Neutrophil (primary cell): ENCODE measurements around the gene CAMTA1.

Experiments
- H3K27ac ChIP-seq: fragments of 200-600 bp; sonication (generic); 2 replicates; pipeline ENCODE4 v1.5.1; 2016; ENCODE audit warnings: mild to moderate bottlenecking, moderate library complexity
- H3K27me3 ChIP-seq: fragments of 200-600 bp; sonication (generic); 2 replicates; pipeline ENCODE4 v1.6.0; 2016; ENCODE audit warnings: mild to moderate bottlenecking
- H3K36me3 ChIP-seq: fragments of 200-600 bp; sonication (generic); 2 replicates; pipeline ENCODE4 v1.5.1; 2017
- H3K4me1 ChIP-seq, 2 experiments: fragments of 200-600 bp in 1 of 2; sonication (generic) in 1 of 2; 1 replicate in 1 of 2; 2 replicates in 1 of 2; pipeline versions ENCODE4 v1.5.1 to v1.6.1; 2013 to 2016; ENCODE audit warnings: low read depth in 1 of 2, low read length in 1 of 2, mild to moderate bottlenecking in 1 of 2, moderate library complexity in 1 of 2; ENCODE audit not compliant: control insufficient read depth in 1 of 2, insufficient read depth in 1 of 2
- H3K4me3 ChIP-seq, 2 experiments: fragments of 200-600 bp in 1 of 2; sonication (generic) in 1 of 2; 1 replicate in 1 of 2; 2 replicates in 1 of 2; pipeline ENCODE4 v1.5.1; 2013 to 2016; ENCODE audit warnings: low read depth in 1 of 2, low read length in 1 of 2, mild to moderate bottlenecking in 1 of 2, moderate library complexity in 1 of 2
- H3K9me3 ChIP-seq: fragments of 200-600 bp; sonication (generic); 2 replicates; pipeline ENCODE4 v1.5.1; 2016
- TF ChIP-seq, protein P1 (sequence below): fragments of 200-600 bp; sonication (generic); IDR thresholded peaks from 2 replicates; pipeline ENCODE4 v1.5.1; 2016; ENCODE audit warnings: antibody characterized with exemption

The CAMTA1 gene

GRCh38 chr1:7351649-7352048 is 566.4 kb downstream of the CAMTA1 start:
- no peaks in the 10 kb centered on the region for H3K9me3 ChIP-seq
- TF ChIP-seq, protein P1, sequence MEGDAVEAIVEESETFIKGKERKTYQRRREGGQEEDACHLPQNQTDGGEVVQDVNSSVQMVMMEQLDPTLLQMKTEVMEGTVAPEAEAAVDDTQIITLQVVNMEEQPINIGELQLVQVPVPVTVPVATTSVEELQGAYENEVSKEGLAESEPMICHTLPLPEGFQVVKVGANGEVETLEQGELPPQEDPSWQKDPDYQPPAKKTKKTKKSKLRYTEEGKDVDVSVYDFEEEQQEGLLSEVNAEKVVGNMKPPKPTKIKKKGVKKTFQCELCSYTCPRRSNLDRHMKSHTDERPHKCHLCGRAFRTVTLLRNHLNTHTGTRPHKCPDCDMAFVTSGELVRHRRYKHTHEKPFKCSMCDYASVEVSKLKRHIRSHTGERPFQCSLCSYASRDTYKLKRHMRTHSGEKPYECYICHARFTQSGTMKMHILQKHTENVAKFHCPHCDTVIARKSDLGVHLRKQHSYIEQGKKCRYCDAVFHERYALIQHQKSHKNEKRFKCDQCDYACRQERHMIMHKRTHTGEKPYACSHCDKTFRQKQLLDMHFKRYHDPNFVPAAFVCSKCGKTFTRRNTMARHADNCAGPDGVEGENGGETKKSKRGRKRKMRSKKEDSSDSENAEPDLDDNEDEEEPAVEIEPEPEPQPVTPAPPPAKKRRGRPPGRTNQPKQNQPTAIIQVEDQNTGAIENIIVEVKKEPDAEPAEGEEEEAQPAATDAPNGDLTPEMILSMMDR, result no peak
- no peaks in the 10 kb centered on the region for H3K27me3 ChIP-seq

DNA sequence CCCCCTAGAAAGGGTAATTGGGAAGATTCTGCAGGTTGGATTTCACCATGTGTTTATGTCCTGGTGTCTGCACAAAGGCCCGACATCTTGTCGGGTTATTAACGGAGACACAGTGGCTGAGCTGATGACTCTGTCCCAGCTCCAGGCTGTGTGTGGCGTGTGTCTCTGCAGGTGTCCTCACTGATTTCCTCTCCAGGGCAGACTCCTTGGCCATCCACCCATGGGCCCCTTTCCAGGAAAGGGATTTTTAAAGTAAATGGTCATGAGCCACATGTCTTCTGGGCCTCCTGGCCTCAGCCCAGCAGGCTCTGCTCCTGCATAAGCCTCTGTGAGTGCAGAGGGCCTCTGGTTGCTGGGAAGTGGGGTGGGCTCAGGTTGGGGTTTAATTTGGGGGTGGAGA is 567.1 kb downstream of the CAMTA1 start:
- Histone ChIP-seq H3K36me3 (no peaks in the 10 kb centered on the region), H3K4me3 (no peak overlapping the region)
- TF ChIP-seq, protein P1, result no peak

More at GRCh38 chr1:7351649-7352048, 566.4 kb downstream of the CAMTA1 start:
- no peak overlapping the region for H3K27ac ChIP-seq
- H3K36me3 ChIP-seq, result no peaks in the 10 kb centered on the region
- no peak overlapping the region for H3K4me3 ChIP-seq
- H3K4me1 ChIP-seq, result no peaks in the 10 kb centered on the region

GRCh38 chr1:7352974-7353373 is 567.7 kb downstream of the CAMTA1 start:
- no peaks in the 10 kb centered on the region for H3K36me3 ChIP-seq
- H3K27me3 ChIP-seq, result no peaks in the 10 kb centered on the region
- no peaks in the 10 kb centered on the region for H3K9me3 ChIP-seq
- H3K27ac ChIP-seq, result no peak overlapping the region
- H3K4me1 ChIP-seq, result no peaks in the 10 kb centered on the region
- TF ChIP-seq, protein P1, result no peak
- no peak overlapping the region for H3K4me3 ChIP-seq

More for the DNA sequence above, 567.1 kb downstream of the CAMTA1 start:
- no peaks in the 10 kb centered on the region for H3K9me3 ChIP-seq
- no peaks in the 10 kb centered on the region for H3K27me3 ChIP-seq
- H3K27ac ChIP-seq, result no peak overlapping the region
- H3K4me1 ChIP-seq, result no peaks in the 10 kb centered on the region

GRCh38 chr1:7355646-7356045 is 570.4 kb downstream of the CAMTA1 start:
- no peaks in the 10 kb centered on the region for H3K4me1 ChIP-seq
- H3K36me3 ChIP-seq, result no peaks in the 10 kb centered on the region
- H3K9me3 ChIP-seq, result no peaks in the 10 kb centered on the region

DNA sequence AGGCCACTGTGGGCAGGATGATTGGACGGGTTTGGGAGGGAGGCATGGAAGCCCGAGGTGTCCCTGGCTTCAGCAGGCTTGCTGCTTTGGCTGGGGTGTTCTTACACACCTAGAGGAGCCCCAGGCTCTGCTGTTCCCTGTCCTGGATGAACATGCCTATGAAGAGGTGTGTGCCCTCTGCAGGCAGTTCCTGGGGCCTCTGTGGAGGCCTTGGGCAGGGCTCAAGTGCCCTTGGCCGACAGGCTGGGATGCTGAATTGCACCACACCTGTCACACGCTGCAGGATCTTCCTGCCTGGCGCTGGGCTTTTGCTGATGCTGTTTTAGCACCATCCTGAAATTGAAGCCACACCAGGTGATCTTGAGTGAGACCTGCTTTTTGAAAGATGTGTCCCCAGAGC is 570.8 kb downstream of the CAMTA1 start:
- Histone ChIP-seq H3K27me3 (no peaks in the 10 kb centered on the region), H3K4me3 (no peak overlapping the region), H3K9me3 (no peaks in the 10 kb centered on the region), H3K36me3 (no peaks in the 10 kb centered on the region), H3K4me1 (no peaks in the 10 kb centered on the region), H3K27ac (no peak overlapping the region)
- TF ChIP-seq, protein P1, result no peak

More at GRCh38 chr1:7355646-7356045, 570.4 kb downstream of the CAMTA1 start:
- Histone ChIP-seq H3K27ac (no peak overlapping the region), H3K4me3 (no peak overlapping the region), H3K27me3 (no peaks in the 10 kb centered on the region)
- TF ChIP-seq, protein P1, result no peak

DNA sequence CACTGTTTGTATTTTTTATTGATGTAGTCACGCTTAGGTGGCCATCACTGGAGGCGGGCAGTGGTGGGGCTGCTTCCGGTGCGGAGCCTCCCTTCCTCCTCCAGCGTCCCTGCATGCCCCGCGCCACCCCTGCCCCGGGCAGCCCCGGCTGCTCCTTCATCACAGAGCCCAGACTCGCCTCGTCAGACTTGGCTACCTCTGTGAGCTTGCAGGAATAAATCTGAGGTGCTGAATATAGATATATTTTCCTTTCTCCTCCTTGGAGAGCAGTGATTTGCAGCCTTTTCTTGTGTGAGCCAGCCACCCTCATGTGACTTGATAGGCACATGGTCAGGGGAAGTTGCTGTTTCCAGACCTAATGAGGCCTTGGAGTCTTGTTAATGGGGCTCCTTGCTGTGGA is 573.2 kb downstream of the CAMTA1 start:
- Histone ChIP-seq H3K9me3 (no peaks in the 10 kb centered on the region), H3K36me3 (no peaks in the 10 kb centered on the region)
- TF ChIP-seq, protein P1, result no peak

More for the DNA sequence above, 573.2 kb downstream of the CAMTA1 start:
- Histone ChIP-seq H3K27me3 (no peaks in the 10 kb centered on the region), H3K4me3 (no peak overlapping the region), H3K27ac (no peak overlapping the region), H3K4me1 (no peaks in the 10 kb centered on the region)
